Measurements from ENCODE around the gene NAT8L. TPM values are rescaled to one million over a fixed set of nuclear protein-coding genes. Genes with fewer than 3 reads are reported as not detected.

The NAT8L gene
- total RNA-seq, 1 experiment from 2014 or later: 13.9 TPM

- Histone ChIP-seq H2BK5ac (ENCODE audit: insufficient read length, low read length) (no peak overlapping the region), H3K23me2 (ENCODE audit: insufficient read length, low read depth, low read length, poor library complexity, severe bottlenecking) (no peaks in the 10 kb centered on the region), H3K79me1 (ENCODE audit: insufficient read depth, low read depth, low read length, poor library complexity, severe bottlenecking) (no peaks in the 10 kb centered on the region), H3K79me2 (ENCODE audit: insufficient read depth, low read length) (no peaks in the 10 kb centered on the region), H3K9me3 (ENCODE audit: control insufficient read depth, low read depth, low read length) (no peaks in the 10 kb centered on the region), H2BK15ac (ENCODE audit: low read depth, low read length) (no peak overlapping the region), H3K18ac (ENCODE audit: insufficient read length, low read depth, low read length) (no peak overlapping the region), H2AK5ac (ENCODE audit: insufficient read length, low read length) (no peak overlapping the region), H4K91ac (ENCODE audit: insufficient read length, low read depth, low read length) (no peak overlapping the region), H2BK20ac (ENCODE audit: low read depth, low read length, poor library complexity, severe bottlenecking) (no peak overlapping the region), H4K8ac (replicated peaks; ENCODE audit: insufficient read length, low read depth, low read length) (no peak overlapping the region), H2BK120ac (ENCODE audit: low read depth, low read length, poor library complexity, severe bottlenecking) (no peak overlapping the region), H4K20me1 (ENCODE audit: control insufficient read depth, insufficient read depth, insufficient read length) (no peaks in the 10 kb centered on the region), H3K27ac (ENCODE audit: insufficient read length, low read depth, low read length) (no peak overlapping the region), H2BK12ac (ENCODE audit: insufficient read length, low read depth, low read length) (no peak overlapping the region), H3K4me2 (ENCODE audit: insufficient read depth, insufficient read length, low read length) (no peak overlapping the region), H4K5ac (ENCODE audit: insufficient read length, low read depth, low read length) (no peak overlapping the region), H3K56ac (ENCODE audit: insufficient read length, low read depth, low read length) (no peak overlapping the region), H3K4ac (ENCODE audit: low read depth, low read length) (no peak overlapping the region), H3K27me3 (ENCODE audit: insufficient read depth, low read length) (peaks cover 14% of the 10 kb centered on the region), H2AFZ (ENCODE audit: low read length) (no peak overlapping the region), H3K14ac (ENCODE audit: insufficient read depth, low read length) (no peak overlapping the region), H3K23ac (ENCODE audit: insufficient read length, low read depth, low read length) (no peak overlapping the region), H3K4me1 (ENCODE audit: insufficient read depth, low read length) (no peaks in the 10 kb centered on the region), H3K9ac (ENCODE audit: extremely low read depth, insufficient read length, low read length) (no peak overlapping the region), H3T11ph (ENCODE audit: low read length) (no peak overlapping the region)
- H3K27me3 Mint-ChIP-seq (ENCODE audit: low read depth): peaks cover 71% of the 10 kb centered on the region
- WGBS (ENCODE audit: extremely low coverage, insufficient read length, low lambda C conversion rate): no CpG with 5 or more reads among the region's 6 CpGs
- no peak for DNase-seq
- H3K27ac Mint-ChIP-seq: no peak overlapping the region; a peak in 1 of 7 replicates
- H3K9me3 Mint-ChIP-seq: no peaks in the 10 kb centered on the region; a peak in 1 of 5 replicates
- peaks cover 12 to 19% of the 10 kb centered on the region in 2 experiments for H3K4me1 Mint-ChIP-seq
- no peak for TF ChIP-seq CTCF (conservative IDR thresholded peaks at IDR 0.05)
- H3K4me3 Mint-ChIP-seq: no peak overlapping the region
- no peaks in the 10 kb centered on the region; a peak in 1 of 7 replicates for H3K36me3 Mint-ChIP-seq (ENCODE audit: insufficient read depth in 1 of 3, low read depth in 3 of 3)
Measured at GRCh38 chr4:2054217-2054616, 4.9 kb upstream of the NAT8L start.

Data from H9 (cell line).